Measurements from ENCODE around the gene CA10.

The CA10 gene

DNA sequence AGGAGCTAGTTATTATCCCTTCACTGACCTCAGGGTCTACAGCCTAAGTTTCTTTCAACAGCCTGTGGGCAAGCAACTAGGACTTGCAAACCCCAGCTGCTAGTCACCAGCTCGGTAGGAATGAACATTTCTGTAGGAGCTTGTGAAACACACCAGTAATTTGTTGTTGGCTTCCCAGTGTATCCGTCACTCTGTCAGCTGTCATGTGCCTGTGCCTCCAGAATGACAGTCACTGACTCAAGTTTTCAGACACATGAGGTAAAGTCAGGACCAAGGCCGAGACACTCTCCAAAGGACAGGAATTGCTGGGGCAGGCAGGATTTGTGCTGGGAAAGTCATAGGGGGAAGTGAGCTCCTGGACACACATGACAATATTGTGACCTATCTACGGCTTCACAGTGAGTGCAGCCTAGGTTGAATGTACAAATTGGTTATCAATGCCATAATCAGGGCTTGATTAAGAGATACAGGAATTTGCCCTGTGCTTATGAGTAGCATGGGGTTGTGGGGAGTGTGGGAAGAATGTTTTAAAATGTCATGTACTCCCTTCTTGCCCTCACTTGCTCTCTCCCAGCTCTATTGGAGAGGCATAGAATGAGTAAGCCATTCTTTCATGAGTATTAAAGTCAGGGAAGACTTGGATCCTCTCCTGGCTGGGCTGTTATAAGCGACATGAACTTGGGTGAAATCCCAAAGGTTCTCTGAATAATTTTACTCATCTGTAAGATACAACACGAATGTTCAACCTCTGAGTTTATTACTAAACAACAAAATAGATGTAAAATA, 506.8 kb downstream of the CA10 start:
- TF ChIP-seq, protein P1, sequence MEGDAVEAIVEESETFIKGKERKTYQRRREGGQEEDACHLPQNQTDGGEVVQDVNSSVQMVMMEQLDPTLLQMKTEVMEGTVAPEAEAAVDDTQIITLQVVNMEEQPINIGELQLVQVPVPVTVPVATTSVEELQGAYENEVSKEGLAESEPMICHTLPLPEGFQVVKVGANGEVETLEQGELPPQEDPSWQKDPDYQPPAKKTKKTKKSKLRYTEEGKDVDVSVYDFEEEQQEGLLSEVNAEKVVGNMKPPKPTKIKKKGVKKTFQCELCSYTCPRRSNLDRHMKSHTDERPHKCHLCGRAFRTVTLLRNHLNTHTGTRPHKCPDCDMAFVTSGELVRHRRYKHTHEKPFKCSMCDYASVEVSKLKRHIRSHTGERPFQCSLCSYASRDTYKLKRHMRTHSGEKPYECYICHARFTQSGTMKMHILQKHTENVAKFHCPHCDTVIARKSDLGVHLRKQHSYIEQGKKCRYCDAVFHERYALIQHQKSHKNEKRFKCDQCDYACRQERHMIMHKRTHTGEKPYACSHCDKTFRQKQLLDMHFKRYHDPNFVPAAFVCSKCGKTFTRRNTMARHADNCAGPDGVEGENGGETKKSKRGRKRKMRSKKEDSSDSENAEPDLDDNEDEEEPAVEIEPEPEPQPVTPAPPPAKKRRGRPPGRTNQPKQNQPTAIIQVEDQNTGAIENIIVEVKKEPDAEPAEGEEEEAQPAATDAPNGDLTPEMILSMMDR (IDR thresholded peaks at IDR 0.05; ENCODE audit: low read depth, low read length): no peak
- no peak overlapping the region for H3K4me3 ChIP-seq (ENCODE audit: low read depth, low read length)
- no peak for DNase-seq (ENCODE audit: low read depth, low spot score)
- in situ Hi-C loops (cut with HindIII; ENCODE audit: low sequenced_read_pairs): no loop called here

DNA sequence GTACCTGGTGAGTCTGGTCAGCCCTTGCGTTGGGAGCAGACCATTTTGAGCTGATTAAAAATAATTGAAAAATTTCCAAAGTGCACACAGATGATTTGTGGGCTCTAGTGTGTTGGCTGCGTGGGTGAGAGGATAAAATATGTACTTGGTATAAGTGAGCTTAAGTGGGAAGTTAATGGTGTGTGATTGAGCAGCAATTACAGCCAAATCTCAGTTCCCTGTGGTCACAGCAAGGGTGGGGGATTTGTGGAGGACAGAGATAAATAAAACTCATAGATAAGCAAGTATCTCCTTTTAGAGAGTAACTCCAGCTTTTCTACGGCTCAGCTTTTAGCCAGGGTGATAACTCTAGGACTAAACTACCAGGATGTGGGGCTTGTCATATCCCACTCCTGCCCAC, 507.7 kb downstream of the CA10 start:
- DNase-seq (ENCODE audit: low read depth, low spot score): no peak
- no peak overlapping the region for H3K4me3 ChIP-seq (ENCODE audit: low read depth, low read length)
- TF ChIP-seq, protein P1 (IDR thresholded peaks at IDR 0.05; ENCODE audit: low read depth, low read length): no peak
- in situ Hi-C loops (cut with HindIII; ENCODE audit: low sequenced_read_pairs): no loop called here

DNA sequence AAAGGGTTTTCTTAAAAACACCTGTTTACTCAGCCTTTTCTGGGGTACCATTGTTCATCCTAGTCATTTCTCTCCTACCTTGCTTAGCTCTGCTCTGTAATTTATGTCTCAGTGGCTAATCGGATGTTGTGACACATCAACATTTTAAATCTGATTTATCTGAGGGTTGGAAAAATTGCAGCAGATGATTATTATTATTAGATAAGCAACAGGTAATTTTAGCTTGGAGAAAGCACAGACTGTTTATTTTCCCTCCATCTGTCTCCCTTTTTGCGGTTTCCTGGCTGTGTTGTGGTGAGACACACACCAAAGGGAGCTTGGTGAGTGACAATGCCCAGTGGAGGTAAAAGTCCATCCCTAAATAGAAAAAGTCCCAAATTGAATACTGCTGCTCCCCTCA, 508.3 kb downstream of the CA10 start:
- no peak overlapping the region for H3K4me3 ChIP-seq (ENCODE audit: low read depth, low read length)
- DNase-seq (ENCODE audit: low read depth, low spot score): no peak
- TF ChIP-seq, protein P1 (IDR thresholded peaks at IDR 0.05; ENCODE audit: low read depth, low read length): no peak
- in situ Hi-C loops (cut with HindIII; ENCODE audit: low sequenced_read_pairs): no loop called here

DNA sequence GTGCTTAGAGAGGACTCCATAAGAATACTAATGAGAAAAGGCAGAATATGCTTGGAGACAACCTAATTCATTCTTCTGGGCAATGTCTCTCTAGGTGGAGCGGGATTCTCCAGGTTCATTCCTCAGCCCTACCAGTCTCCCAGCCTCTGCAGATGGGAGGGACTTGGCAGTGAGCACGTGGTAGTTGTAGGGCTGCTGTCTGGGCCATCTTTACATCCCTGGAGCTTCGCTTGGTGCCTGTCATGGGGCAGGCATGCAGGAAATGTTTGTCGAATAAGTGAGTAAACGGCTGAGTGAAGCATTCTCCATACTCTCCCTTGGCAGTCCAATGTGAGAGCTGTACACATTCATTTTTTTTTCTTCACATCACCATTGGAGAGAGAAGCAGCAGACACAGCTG, 510.7 kb downstream of the CA10 start:
- in situ Hi-C loops (cut with HindIII; ENCODE audit: low sequenced_read_pairs): no loop called here
- no peak overlapping the region for H3K4me3 ChIP-seq (ENCODE audit: low read depth, low read length)
- no peak for DNase-seq (ENCODE audit: low read depth, low spot score)
- TF ChIP-seq, protein P1 (IDR thresholded peaks at IDR 0.05; ENCODE audit: low read depth, low read length): no peak

DNA sequence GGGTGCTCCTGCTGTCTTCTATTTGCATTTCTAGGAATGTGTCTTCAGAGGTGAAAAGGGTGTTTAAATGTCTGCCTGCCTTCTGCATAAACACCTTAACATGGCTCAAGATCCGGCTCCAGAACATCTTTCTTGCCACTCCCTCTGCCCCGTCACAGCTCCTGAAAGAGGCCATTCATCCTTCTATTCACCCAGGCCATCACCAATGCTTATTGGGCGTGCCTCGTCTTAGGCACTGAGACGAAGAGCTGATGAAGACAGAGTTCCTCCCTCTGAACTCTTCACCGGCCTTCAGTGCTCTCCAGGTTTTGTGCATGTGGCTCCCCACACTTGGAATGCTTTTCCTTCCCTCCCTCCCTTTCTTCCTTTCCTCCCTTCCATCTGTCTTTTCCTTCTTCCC, 511.4 kb downstream of the CA10 start:
- no peak overlapping the region for H3K4me3 ChIP-seq (ENCODE audit: low read depth, low read length)
- DNase-seq (ENCODE audit: low read depth, low spot score): no peak
- TF ChIP-seq, protein P1 (IDR thresholded peaks at IDR 0.05; ENCODE audit: low read depth, low read length): no peak
- in situ Hi-C loops (cut with HindIII; ENCODE audit: low sequenced_read_pairs): no loop called here

DNA sequence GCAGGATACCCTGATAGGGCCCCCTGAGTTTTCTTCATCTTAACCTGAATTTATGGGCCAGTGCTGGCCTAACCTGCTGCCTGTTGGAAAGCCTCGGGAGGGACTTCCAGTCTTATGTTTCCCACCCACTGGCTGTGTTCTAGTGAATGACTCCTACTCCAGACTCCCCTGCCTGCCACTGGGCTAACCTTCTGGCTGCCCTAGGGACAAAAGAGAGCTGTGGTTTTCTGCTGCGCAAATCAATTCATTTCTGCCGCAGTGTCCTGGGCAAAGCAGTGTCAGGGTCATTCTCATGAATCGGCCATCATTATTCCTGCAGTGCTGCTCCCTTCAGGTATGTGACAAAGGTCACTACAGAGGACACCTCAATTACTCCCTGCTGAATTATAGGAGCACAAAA, 512.0 kb downstream of the CA10 start:
- H3K4me3 ChIP-seq (ENCODE audit: low read depth, low read length): no peak overlapping the region

More for the DNA sequence above, 512.0 kb downstream of the CA10 start:
- DNase-seq (ENCODE audit: low read depth, low spot score): no peak
- in situ Hi-C loops (cut with HindIII; ENCODE audit: low sequenced_read_pairs): no loop called here
- TF ChIP-seq, protein P1 (IDR thresholded peaks at IDR 0.05; ENCODE audit: low read depth, low read length): no peak
